ENCODE data around the gene ADGRB3. TPM values are rescaled to one million over a fixed set of nuclear protein-coding genes. Genes with fewer than 3 reads are reported as not detected.

ADGRB3 gene
- total RNA-seq, 1 experiment from 2014 or later = not detected

DNA sequence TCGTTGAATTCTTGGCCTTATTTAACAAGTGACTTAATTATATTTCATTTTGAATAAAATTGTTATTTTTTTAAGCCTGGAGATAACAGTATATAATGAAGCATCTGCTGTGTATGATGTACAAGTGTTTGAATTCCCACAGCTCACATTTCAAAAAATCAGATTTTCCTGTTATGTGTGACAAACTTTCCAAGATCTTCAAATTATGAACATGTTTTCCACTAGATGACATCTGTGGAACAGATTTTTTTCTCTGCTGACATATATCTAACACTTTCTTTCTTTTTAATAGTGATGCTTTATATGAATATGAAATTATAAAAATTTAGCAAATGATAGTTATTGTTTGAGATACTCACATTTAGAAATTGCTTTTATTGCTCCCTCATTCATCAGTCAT is 678.9 kb downstream of the ADGRB3 start:
- ChIA-PET CTCF (no interaction called here), POLR2A (no interaction called here)
- Mint-ChIP-seq H3K9me3 (ENCODE audit: unreplicated experiment) (no peaks in the 10 kb centered on the region), H3K36me3 (ENCODE audit: insufficient read depth, unreplicated experiment) (no peaks in the 10 kb centered on the region), H3K27me3 (ENCODE audit: insufficient read depth, unreplicated experiment) (peaks cover 61% of the 10 kb centered on the region), H3K4me1 (ENCODE audit: insufficient read depth, unreplicated experiment) (no peaks in the 10 kb centered on the region), H3K4me3 (ENCODE audit: unreplicated experiment) (no peak overlapping the region), H3K27ac (ENCODE audit: low read depth, unreplicated experiment) (no peak overlapping the region)
- no TSS peak for BruUV-seq (replicated peaks)
- TF ChIP-seq, protein P1, sequence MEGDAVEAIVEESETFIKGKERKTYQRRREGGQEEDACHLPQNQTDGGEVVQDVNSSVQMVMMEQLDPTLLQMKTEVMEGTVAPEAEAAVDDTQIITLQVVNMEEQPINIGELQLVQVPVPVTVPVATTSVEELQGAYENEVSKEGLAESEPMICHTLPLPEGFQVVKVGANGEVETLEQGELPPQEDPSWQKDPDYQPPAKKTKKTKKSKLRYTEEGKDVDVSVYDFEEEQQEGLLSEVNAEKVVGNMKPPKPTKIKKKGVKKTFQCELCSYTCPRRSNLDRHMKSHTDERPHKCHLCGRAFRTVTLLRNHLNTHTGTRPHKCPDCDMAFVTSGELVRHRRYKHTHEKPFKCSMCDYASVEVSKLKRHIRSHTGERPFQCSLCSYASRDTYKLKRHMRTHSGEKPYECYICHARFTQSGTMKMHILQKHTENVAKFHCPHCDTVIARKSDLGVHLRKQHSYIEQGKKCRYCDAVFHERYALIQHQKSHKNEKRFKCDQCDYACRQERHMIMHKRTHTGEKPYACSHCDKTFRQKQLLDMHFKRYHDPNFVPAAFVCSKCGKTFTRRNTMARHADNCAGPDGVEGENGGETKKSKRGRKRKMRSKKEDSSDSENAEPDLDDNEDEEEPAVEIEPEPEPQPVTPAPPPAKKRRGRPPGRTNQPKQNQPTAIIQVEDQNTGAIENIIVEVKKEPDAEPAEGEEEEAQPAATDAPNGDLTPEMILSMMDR (IDR thresholded peaks at IDR 0.05; ENCODE audit: unreplicated experiment) = no peak
- no peak for DNase-seq (ENCODE audit: unreplicated experiment)
- intact Hi-C loops (cut with micrococcal nuclease) = no loop called here

DNA sequence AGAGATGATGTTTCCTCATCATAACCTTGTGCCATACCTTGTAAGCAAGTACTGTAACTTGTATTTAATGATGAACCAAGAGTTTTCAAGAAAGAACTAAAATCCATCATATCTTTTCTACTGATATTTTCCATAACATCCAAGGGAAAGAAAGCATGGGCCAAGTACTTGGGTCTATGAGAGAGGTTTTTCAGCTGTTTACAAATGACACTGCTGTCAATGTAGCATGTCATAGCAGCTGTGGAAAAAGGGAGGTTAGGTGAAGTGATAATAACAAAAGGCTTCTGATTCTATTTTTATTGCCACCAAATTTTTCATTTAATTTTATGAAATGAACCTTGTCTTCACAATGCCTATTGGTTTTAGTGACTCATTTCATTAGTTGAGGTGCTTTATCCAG is 679.4 kb downstream of the ADGRB3 start:
- no TSS peak for BruUV-seq (replicated peaks)
- no peak for DNase-seq (ENCODE audit: unreplicated experiment)
- TF ChIP-seq, protein P1 (IDR thresholded peaks at IDR 0.05; ENCODE audit: unreplicated experiment) = no peak
- POLR2A ChIA-PET = no interaction called here
- Mint-ChIP-seq H3K4me3 (ENCODE audit: unreplicated experiment) (no peak overlapping the region), H3K27ac (ENCODE audit: low read depth, unreplicated experiment) (no peak overlapping the region), H3K9me3 (ENCODE audit: unreplicated experiment) (no peaks in the 10 kb centered on the region), H3K36me3 (ENCODE audit: insufficient read depth, unreplicated experiment) (no peaks in the 10 kb centered on the region), H3K4me1 (ENCODE audit: insufficient read depth, unreplicated experiment) (no peaks in the 10 kb centered on the region), H3K27me3 (ENCODE audit: insufficient read depth, unreplicated experiment) (peaks cover 61% of the 10 kb centered on the region)
- intact Hi-C loops (cut with micrococcal nuclease) = no loop called here
- CTCF ChIA-PET = no interaction called here

DNA sequence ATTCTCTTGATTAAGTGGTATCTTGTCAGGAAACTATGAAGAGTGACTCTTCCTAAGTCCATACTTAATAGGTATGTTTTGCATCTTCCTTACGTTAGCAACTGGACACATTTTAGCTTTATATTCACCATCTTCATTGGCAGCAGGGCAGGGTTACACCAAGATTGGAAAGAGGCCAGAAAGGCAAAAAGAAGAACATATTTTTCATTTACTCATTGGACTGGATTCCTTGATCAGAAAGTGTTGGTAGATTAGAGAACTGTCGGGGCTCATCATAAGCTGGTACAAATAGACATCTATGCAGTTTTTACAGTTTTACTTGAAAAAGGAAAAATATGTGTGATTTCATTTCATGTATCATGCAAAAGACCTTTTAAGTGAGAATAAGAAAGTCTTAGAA is 696.8 kb downstream of the ADGRB3 start:
- H3K4me3 Mint-ChIP-seq (ENCODE audit: unreplicated experiment) = no peak overlapping the region
- no peak overlapping the region for H3K27ac Mint-ChIP-seq (ENCODE audit: low read depth, unreplicated experiment)
- DNase-seq (ENCODE audit: unreplicated experiment) = no peak
- H3K27me3 Mint-ChIP-seq (ENCODE audit: insufficient read depth, unreplicated experiment) = peaks cover 38% of the 10 kb centered on the region
- peaks cover 6% of the 10 kb centered on the region for H3K36me3 Mint-ChIP-seq (ENCODE audit: insufficient read depth, unreplicated experiment)
- TF ChIP-seq, protein P1 (IDR thresholded peaks at IDR 0.05; ENCODE audit: unreplicated experiment) = no peak
- intact Hi-C loops (cut with micrococcal nuclease) = no loop called here
- H3K4me1 Mint-ChIP-seq (ENCODE audit: insufficient read depth, unreplicated experiment) = no peaks in the 10 kb centered on the region
- ChIA-PET CTCF (no interaction called here), POLR2A (no interaction called here)
- BruUV-seq (replicated peaks) = no TSS peak
- no peaks in the 10 kb centered on the region for H3K9me3 Mint-ChIP-seq (ENCODE audit: unreplicated experiment)

DNA sequence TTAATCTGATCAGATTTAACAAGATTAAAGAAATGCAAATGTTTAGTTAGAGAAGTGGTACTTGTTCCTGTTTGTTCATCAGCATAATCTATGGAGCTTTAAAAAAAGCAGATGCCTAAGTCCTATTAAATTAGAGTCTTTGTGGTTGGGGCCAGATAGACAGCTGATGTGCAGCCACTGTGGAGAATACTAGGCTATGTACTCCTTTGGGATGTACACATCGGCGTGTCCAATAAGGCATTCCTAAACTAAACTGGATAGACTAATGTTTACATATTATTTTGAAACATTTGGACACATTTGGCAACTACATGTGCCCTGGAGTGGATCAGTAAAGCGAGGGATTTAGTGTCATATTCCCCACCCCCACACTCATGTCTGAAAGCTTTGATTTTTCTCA is 702.2 kb downstream of the ADGRB3 start:
- CTCF ChIA-PET = no interaction called here
- BruUV-seq (replicated peaks) = no TSS peak
- intact Hi-C loops (cut with micrococcal nuclease) = no loop called here
- Mint-ChIP-seq H3K9me3 (ENCODE audit: unreplicated experiment) (no peaks in the 10 kb centered on the region), H3K4me3 (ENCODE audit: unreplicated experiment) (no peak overlapping the region), H3K36me3 (ENCODE audit: insufficient read depth, unreplicated experiment) (no peaks in the 10 kb centered on the region), H3K4me1 (ENCODE audit: insufficient read depth, unreplicated experiment) (no peaks in the 10 kb centered on the region), H3K27me3 (ENCODE audit: insufficient read depth, unreplicated experiment) (peaks cover 34% of the 10 kb centered on the region), H3K27ac (ENCODE audit: low read depth, unreplicated experiment) (no peak overlapping the region)
- no peak for DNase-seq (ENCODE audit: unreplicated experiment)
- POLR2A ChIA-PET = no interaction called here
- TF ChIP-seq, protein P1 (IDR thresholded peaks at IDR 0.05; ENCODE audit: unreplicated experiment) = no peak
